Measurements from ENCODE around the gene DNAJB6.

DNAJB6 gene

GRCh38 chr7:157397036-157397720 is 60.4 kb downstream of the DNAJB6 start:
- DNase-seq (ENCODE audit: low spot score) = no peak
- TF ChIP-seq CTCF (IDR thresholded peaks at IDR 0.05; ENCODE audit: extremely low read depth, insufficient read depth, missing control alignments) = no peak
- in situ Hi-C loops (cut with MboI; ENCODE audit: low pct_unique_long_range_greater_than_20kb, low sequenced_read_pairs, unreplicated experiment) = no loop called here

- peak; percentile 48 for DNase-seq (ENCODE audit: low spot score)
- in situ Hi-C loops (cut with MboI; ENCODE audit: low pct_unique_long_range_greater_than_20kb, low sequenced_read_pairs, unreplicated experiment) = no loop called here
Observed at GRCh38 chr7:157397731-157398691, 61.2 kb downstream of the DNAJB6 start.

GRCh38 chr7:157399086-157399687 is 62.4 kb downstream of the DNAJB6 start:
- no peak for TF ChIP-seq CTCF (IDR thresholded peaks at IDR 0.05; ENCODE audit: extremely low read depth, insufficient read depth, missing control alignments)
- in situ Hi-C loops (cut with MboI; ENCODE audit: low pct_unique_long_range_greater_than_20kb, low sequenced_read_pairs, unreplicated experiment) = no loop called here
- no peak for DNase-seq (ENCODE audit: low spot score)

More at GRCh38 chr7:157397731-157398691, 61.2 kb downstream of the DNAJB6 start:
- peak; percentile 50 for TF ChIP-seq CTCF (IDR thresholded peaks at IDR 0.05; ENCODE audit: extremely low read depth, insufficient read depth, missing control alignments)

DNA sequence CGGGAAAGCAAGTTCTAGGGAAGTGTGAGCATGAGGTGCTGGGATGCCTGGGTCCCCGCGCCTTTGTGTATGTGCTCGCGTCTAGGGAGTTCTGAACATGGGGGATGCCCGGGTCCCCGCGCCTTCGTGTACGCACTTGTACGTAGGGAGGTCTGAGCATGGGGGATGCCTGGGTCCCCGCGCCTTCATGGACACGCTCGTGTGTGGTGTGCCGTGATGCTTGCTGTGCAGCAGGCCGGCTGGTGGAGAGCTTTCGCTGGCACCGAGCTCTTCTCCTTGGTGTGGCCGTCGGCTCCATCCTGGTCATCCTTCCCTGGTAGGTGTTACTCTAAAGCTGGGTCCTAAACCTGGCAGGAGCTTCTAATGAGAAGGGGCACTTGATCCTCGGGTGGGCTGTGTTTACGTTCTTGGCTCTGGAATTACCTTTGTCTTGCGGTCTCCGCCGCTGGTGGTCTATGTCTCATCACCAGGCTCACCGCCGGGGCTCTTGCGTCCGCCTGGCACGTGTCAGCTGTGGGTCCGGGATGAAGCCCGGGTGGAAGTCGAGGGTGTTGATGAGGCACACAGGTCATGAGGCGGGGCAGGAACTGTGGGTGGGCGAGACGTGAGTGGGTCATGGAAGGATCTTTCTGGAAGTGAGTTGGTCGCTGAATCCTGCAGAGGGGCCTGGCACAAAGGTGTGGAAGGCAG is 63.5 kb downstream of the DNAJB6 start:
- no peak for DNase-seq (ENCODE audit: low spot score)
- TF ChIP-seq CTCF (IDR thresholded peaks at IDR 0.05; ENCODE audit: extremely low read depth, insufficient read depth, missing control alignments) = no peak
- in situ Hi-C loops (cut with MboI; ENCODE audit: low pct_unique_long_range_greater_than_20kb, low sequenced_read_pairs, unreplicated experiment) = no loop called here

DNA sequence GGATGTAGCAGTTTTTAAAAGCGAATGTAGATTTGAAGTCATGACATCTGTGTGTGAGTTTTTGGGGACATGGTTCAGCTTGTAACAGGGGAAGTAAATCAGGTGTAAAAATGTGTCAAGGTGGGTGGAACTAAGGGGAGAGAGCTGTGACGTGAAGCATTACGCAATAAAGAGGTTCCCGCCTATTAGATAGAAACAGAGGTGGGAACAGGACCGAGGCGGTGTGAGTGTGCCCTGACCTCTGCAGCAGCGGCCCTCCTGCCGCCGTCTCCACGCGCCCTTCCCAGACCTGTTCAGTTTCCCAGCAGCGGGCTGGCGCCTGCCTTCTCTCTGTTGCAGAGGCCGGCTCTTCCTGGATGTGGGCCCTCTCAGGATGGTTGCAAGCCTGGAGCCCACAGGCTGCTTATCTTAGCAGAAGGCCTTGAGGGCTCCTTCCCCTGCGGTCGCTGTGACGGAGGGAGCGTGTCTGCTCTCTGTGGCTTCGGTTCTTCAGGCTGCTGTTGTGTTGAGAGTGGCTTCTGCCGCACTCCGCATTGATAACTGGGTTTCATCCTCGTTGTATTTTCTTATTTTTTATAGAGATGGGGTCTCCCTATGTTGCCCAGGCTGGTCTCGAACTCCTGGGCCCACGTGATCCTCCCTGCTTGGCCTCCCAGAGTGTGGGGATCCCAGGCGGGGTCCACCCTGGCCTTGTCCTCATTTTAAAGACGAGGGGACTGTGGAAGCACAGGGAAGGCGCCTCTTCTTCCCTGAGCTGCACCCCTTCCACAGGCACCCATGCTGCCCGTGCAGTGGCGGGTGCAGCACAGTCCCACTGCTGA is 65.0 kb downstream of the DNAJB6 start:
- no peak for TF ChIP-seq CTCF (IDR thresholded peaks at IDR 0.05; ENCODE audit: extremely low read depth, insufficient read depth, missing control alignments)
- no peak for DNase-seq (ENCODE audit: low spot score)
- in situ Hi-C loops (cut with MboI; ENCODE audit: low pct_unique_long_range_greater_than_20kb, low sequenced_read_pairs, unreplicated experiment) = no loop called here
